DLD1 (cell line): ENCODE data around the gene CA11.
"Not testable (repeated sequence)": the region's sequence is repeated elsewhere in the genome, so short reads cannot be mapped to it uniquely, and the experiment has no call there.

Source experiments
- in situ Hi-C: cut with HindIII; loops from 2 replicates; pipeline ENCODE4 v1.10.0; 2017; ENCODE audit warnings: low sequenced_read_pairs

The CA11 gene

GRCh38 chr19:48646001-48646721, at the start of gene CA11:
TSS of gene CA11 (minus strand) at chr19:48646187. CDS start at chr19:48645632, 555 bp downstream.
- in situ Hi-C loops = no loop called here

- in situ Hi-C loops = not testable (repeated sequence)
Observed at GRCh38 chr19:48693629-48694028, 47.6 kb upstream of the CA11 start.

GRCh38 chr19:48689449-48689848, 43.5 kb upstream of the CA11 start:
- in situ Hi-C loops = no loop called here

- in situ Hi-C loops = no loop called here
Observed at GRCh38 chr19:48687776-48688175, 41.8 kb upstream of the CA11 start.

GRCh38 chr19:48686637-48687036, 40.6 kb upstream of the CA11 start:
- in situ Hi-C loops = not testable (repeated sequence)

- in situ Hi-C loops = no loop called here
Observed at GRCh38 chr19:48686088-48686487, 40.1 kb upstream of the CA11 start.

- in situ Hi-C loops = no loop called here
Observed at GRCh38 chr19:48685583-48685982, 39.6 kb upstream of the CA11 start.

- in situ Hi-C loops = no loop called here
Observed at GRCh38 chr19:48683349-48683748, 37.4 kb upstream of the CA11 start.

- in situ Hi-C loops = no loop called here
Observed at GRCh38 chr19:48681127-48681470, 35.1 kb upstream of the CA11 start.

- in situ Hi-C loops = no loop called here
Observed at GRCh38 chr19:48680436-48681126, 34.6 kb upstream of the CA11 start.

- in situ Hi-C loops = not testable (repeated sequence)
Observed at GRCh38 chr19:48680006-48680405, 34.0 kb upstream of the CA11 start.

GRCh38 chr19:48678201-48678600, 32.2 kb upstream of the CA11 start:
- in situ Hi-C loops = no loop called here

GRCh38 chr19:48676887-48677286, 30.9 kb upstream of the CA11 start:
- in situ Hi-C loops = no loop called here

- in situ Hi-C loops = no loop called here
Observed at GRCh38 chr19:48676487-48676886, 30.5 kb upstream of the CA11 start.

- in situ Hi-C loops = no loop called here
Observed at GRCh38 chr19:48674921-48675824, 29.2 kb upstream of the CA11 start.

GRCh38 chr19:48674216-48674809, 28.3 kb upstream of the CA11 start:
- in situ Hi-C loops = no loop called here

- in situ Hi-C loops = no loop called here
Observed at GRCh38 chr19:48673436-48674100, 27.6 kb upstream of the CA11 start.

GRCh38 chr19:48672994-48673393, 27.0 kb upstream of the CA11 start, which contains the start of gene NTN5:
TSS of gene NTN5 (minus strand) at chr19:48673017. CDS start at chr19:48670986, 2,031 bp downstream.
- in situ Hi-C loops = no loop called here

- in situ Hi-C loops = no loop called here
Observed at GRCh38 chr19:48671446-48671995, 25.5 kb upstream of the CA11 start.
